ENCODE results near the gene PARD3.

Gene PARD3

GRCh38 chr10:34492081-34492480 is 323.0 kb downstream of the PARD3 start:
- CTCF ChIA-PET = no interaction called here
- no peak for DNase-seq (ENCODE audit: extremely low spot score)
- TF ChIP-seq SP1 (IDR thresholded peaks at IDR 0.05) (no peak), FOXK2 (IDR thresholded peaks at IDR 0.05) (no peak), HDGF (IDR thresholded peaks at IDR 0.05; ENCODE audit: borderline replicate concordance) (no peak), LEF1 (IDR thresholded peaks at IDR 0.05; ENCODE audit: borderline replicate concordance) (no peak), L3MBTL2 (conservative IDR thresholded peaks at IDR 0.05) (no peak), ZNF384 (IDR thresholded peaks at IDR 0.05) (no peak), SUZ12 (IDR thresholded peaks at IDR 0.05) (no peak), FOXM1 (IDR thresholded peaks at IDR 0.05; ENCODE audit: borderline replicate concordance) (no peak), TARDBP (IDR thresholded peaks at IDR 0.05) (no peak), PKNOX1 (IDR thresholded peaks at IDR 0.05) (no peak), BHLHE40 (IDR thresholded peaks at IDR 0.05; ENCODE audit: borderline replicate concordance) (no peak), ELF4 (IDR thresholded peaks at IDR 0.05) (no peak), FOXA1 (IDR thresholded peaks at IDR 0.05) (no peak), ARNT (IDR thresholded peaks at IDR 0.05) (no peak), CTBP1 (IDR thresholded peaks at IDR 0.05; ENCODE audit: borderline replicate concordance) (no peak), NFRKB (IDR thresholded peaks at IDR 0.05) (no peak)
- POLR2A ChIA-PET = no interaction called here

GRCh38 chr10:34491678-34492077 is 323.4 kb downstream of the PARD3 start:
- POLR2A ChIA-PET = interaction anchor here (1.3 kb wide), 1 partner anchor 9 kb away, joined by 4 read pairs; no protein-coding TSS in a partner anchor
- DNase-seq (ENCODE audit: extremely low spot score) = no peak
- CTCF ChIA-PET = no interaction called here
- TF ChIP-seq ARNT (IDR thresholded peaks at IDR 0.05) (no peak), LEF1 (IDR thresholded peaks at IDR 0.05; ENCODE audit: borderline replicate concordance) (no peak), FOXK2 (IDR thresholded peaks at IDR 0.05) (no peak), ZNF384 (IDR thresholded peaks at IDR 0.05) (no peak), FOXM1 (IDR thresholded peaks at IDR 0.05; ENCODE audit: borderline replicate concordance) (no peak), ELF4 (IDR thresholded peaks at IDR 0.05) (no peak), L3MBTL2 (conservative IDR thresholded peaks at IDR 0.05) (no peak), SP1 (IDR thresholded peaks at IDR 0.05) (no peak), FOXA1 (IDR thresholded peaks at IDR 0.05) (no peak), PKNOX1 (IDR thresholded peaks at IDR 0.05) (no peak), CTBP1 (IDR thresholded peaks at IDR 0.05; ENCODE audit: borderline replicate concordance) (no peak), BHLHE40 (IDR thresholded peaks at IDR 0.05; ENCODE audit: borderline replicate concordance) (no peak), SUZ12 (IDR thresholded peaks at IDR 0.05) (no peak), NFRKB (IDR thresholded peaks at IDR 0.05) (no peak)

GRCh38 chr10:34489973-34490745 is 324.9 kb downstream of the PARD3 start:
- no peak for TF ChIP-seq ELF4 (IDR thresholded peaks at IDR 0.05)
- TF ChIP-seq LEF1 (IDR thresholded peaks at IDR 0.05; ENCODE audit: borderline replicate concordance) = no peak
- TF ChIP-seq SUZ12 (IDR thresholded peaks at IDR 0.05) = no peak
- no peak for TF ChIP-seq FOXA1 (IDR thresholded peaks at IDR 0.05)
- no peak for TF ChIP-seq BHLHE40 (IDR thresholded peaks at IDR 0.05; ENCODE audit: borderline replicate concordance)
- TF ChIP-seq PKNOX1 (IDR thresholded peaks at IDR 0.05) = no peak
- TF ChIP-seq CTBP1 (IDR thresholded peaks at IDR 0.05; ENCODE audit: borderline replicate concordance) = no peak
- no peak for TF ChIP-seq HDGF (IDR thresholded peaks at IDR 0.05; ENCODE audit: borderline replicate concordance)
- no peak for TF ChIP-seq FOXM1 (IDR thresholded peaks at IDR 0.05; ENCODE audit: borderline replicate concordance)
- TF ChIP-seq L3MBTL2 (conservative IDR thresholded peaks at IDR 0.05) = no peak
- no peak for TF ChIP-seq ARNT (IDR thresholded peaks at IDR 0.05)
- TF ChIP-seq FOXK2 (IDR thresholded peaks at IDR 0.05) = no peak
- CTCF ChIA-PET = no interaction called here
- POLR2A ChIA-PET = interaction anchor here (1.3 kb wide), 1 partner anchor 8 kb away, joined by 4 read pairs; no protein-coding TSS in a partner anchor
- DNase-seq (ENCODE audit: extremely low spot score) = no peak

GRCh38 chr10:34489411-34489810 is 325.7 kb downstream of the PARD3 start:
- ChIA-PET CTCF (no interaction called here), POLR2A (no interaction called here)
- DNase-seq (ENCODE audit: extremely low spot score) = no peak
- TF ChIP-seq ZNF384 (IDR thresholded peaks at IDR 0.05) (no peak), BHLHE40 (IDR thresholded peaks at IDR 0.05; ENCODE audit: borderline replicate concordance) (no peak), TARDBP (IDR thresholded peaks at IDR 0.05) (no peak)

- no peak for DNase-seq (ENCODE audit: extremely low spot score)
- CTCF ChIA-PET = no interaction called here
- POLR2A ChIA-PET = no interaction called here
- TF ChIP-seq BHLHE40 (IDR thresholded peaks at IDR 0.05; ENCODE audit: borderline replicate concordance) = no peak
- no peak for TF ChIP-seq ELF4 (IDR thresholded peaks at IDR 0.05)
- TF ChIP-seq LEF1 (IDR thresholded peaks at IDR 0.05; ENCODE audit: borderline replicate concordance) = no peak
- no peak for TF ChIP-seq FOXK2 (IDR thresholded peaks at IDR 0.05)
Measured at GRCh38 chr10:34488476-34489130, 326.5 kb downstream of the PARD3 start.

GRCh38 chr10:34486008-34486407 is 329.1 kb downstream of the PARD3 start:
- CTCF ChIA-PET = no interaction called here
- no peak for DNase-seq (ENCODE audit: extremely low spot score)
- POLR2A ChIA-PET = no interaction called here
- no peak for TF ChIP-seq PKNOX1 (IDR thresholded peaks at IDR 0.05)
- no peak for TF ChIP-seq LEF1 (IDR thresholded peaks at IDR 0.05; ENCODE audit: borderline replicate concordance)
- no peak for TF ChIP-seq L3MBTL2 (conservative IDR thresholded peaks at IDR 0.05)
- no peak for TF ChIP-seq FOXA1 (IDR thresholded peaks at IDR 0.05)
- no peak for TF ChIP-seq ZNF384 (IDR thresholded peaks at IDR 0.05)
- TF ChIP-seq ARNT (IDR thresholded peaks at IDR 0.05) = no peak
- TF ChIP-seq CTBP1 (IDR thresholded peaks at IDR 0.05; ENCODE audit: borderline replicate concordance) = no peak
- no peak for TF ChIP-seq ELF4 (IDR thresholded peaks at IDR 0.05)
- TF ChIP-seq FOXM1 (IDR thresholded peaks at IDR 0.05; ENCODE audit: borderline replicate concordance) = no peak
- no peak for TF ChIP-seq TARDBP (IDR thresholded peaks at IDR 0.05)
- TF ChIP-seq SUZ12 (IDR thresholded peaks at IDR 0.05) = no peak
- no peak for TF ChIP-seq NFRKB (IDR thresholded peaks at IDR 0.05)
- TF ChIP-seq HDGF (IDR thresholded peaks at IDR 0.05; ENCODE audit: borderline replicate concordance) = no peak
- TF ChIP-seq BHLHE40 (IDR thresholded peaks at IDR 0.05; ENCODE audit: borderline replicate concordance) = no peak
- TF ChIP-seq FOXK2 (IDR thresholded peaks at IDR 0.05) = no peak
- no peak for TF ChIP-seq SP1 (IDR thresholded peaks at IDR 0.05)
